ENCODE measurements around the gene ENPEP.
"Not testable (repeated sequence)": the region's sequence is repeated elsewhere in the genome, so short reads cannot be mapped to it uniquely, and the experiment has no call there.

The ENPEP gene

GRCh38 chr4:110485452-110485851 is 9.5 kb downstream of the ENPEP start:
- H3K4me1 ChIP-seq (ENCODE audit: control insufficient read depth, insufficient read depth, low read length) = peaks cover 2% of the 10 kb centered on the region
- no peak overlapping the region for H3K9ac ChIP-seq (ENCODE audit: low read length in 2 of 2)
- no peaks in the 10 kb centered on the region for H3K36me3 ChIP-seq (ENCODE audit: control insufficient read depth in 2 of 2, insufficient read depth in 2 of 2, low read length in 2 of 2)
- no peak overlapping the region for H3K27ac ChIP-seq (ENCODE audit: low read length)
- no peak overlapping the region for H3K4me3 ChIP-seq (ENCODE audit: low read length in 2 of 2)
- no peaks in the 10 kb centered on the region for H3K27me3 ChIP-seq (ENCODE audit: control insufficient read depth in 1 of 2, insufficient read depth in 2 of 2, low read length in 2 of 2)
- no peaks in the 10 kb centered on the region for H3K9me3 ChIP-seq (ENCODE audit: control insufficient read depth in 2 of 2, low read length in 2 of 2)

- Histone ChIP-seq H3K27me3 (ENCODE audit: control insufficient read depth in 1 of 2, insufficient read depth in 2 of 2, low read length in 2 of 2) (no peaks in the 10 kb centered on the region), H3K9ac (ENCODE audit: low read length in 2 of 2) (no peak overlapping the region), H3K9me3 (ENCODE audit: control insufficient read depth in 2 of 2, low read length in 2 of 2) (no peaks in the 10 kb centered on the region), H3K4me3 (ENCODE audit: low read length in 2 of 2) (no peak overlapping the region), H3K27ac (ENCODE audit: low read length) (no peak overlapping the region), H3K36me3 (ENCODE audit: control insufficient read depth in 2 of 2, insufficient read depth in 2 of 2, low read length in 2 of 2) (no peaks in the 10 kb centered on the region), H3K4me1 (ENCODE audit: control insufficient read depth, insufficient read depth, low read length) (peaks cover 2% of the 10 kb centered on the region)
Observed at GRCh38 chr4:110486256-110486655, 10.3 kb downstream of the ENPEP start.

GRCh38 chr4:110486850-110487249 is 10.9 kb downstream of the ENPEP start:
- not testable (repeated sequence) for H3K27me3 ChIP-seq (ENCODE audit: control insufficient read depth in 1 of 2, insufficient read depth in 2 of 2, low read length in 2 of 2); H3K36me3 ChIP-seq (ENCODE audit: control insufficient read depth in 2 of 2, insufficient read depth in 2 of 2, low read length in 2 of 2); H3K4me3 ChIP-seq (ENCODE audit: low read length in 2 of 2); H3K9ac ChIP-seq (ENCODE audit: low read length in 2 of 2); H3K4me1 ChIP-seq (ENCODE audit: control insufficient read depth, insufficient read depth, low read length); H3K27ac ChIP-seq (ENCODE audit: low read length); H3K9me3 ChIP-seq (ENCODE audit: control insufficient read depth in 2 of 2, low read length in 2 of 2)

- H3K9ac ChIP-seq (ENCODE audit: low read length in 2 of 2) = no peak overlapping the region
Observed at GRCh38 chr4:110487873-110488272, 11.9 kb downstream of the ENPEP start.

GRCh38 chr4:110489901-110490508 is 14.1 kb downstream of the ENPEP start:
- Histone ChIP-seq H3K9ac (ENCODE audit: low read length in 2 of 2) (no peak overlapping the region), H3K27me3 (ENCODE audit: control insufficient read depth in 1 of 2, insufficient read depth in 2 of 2, low read length in 2 of 2) (no peaks in the 10 kb centered on the region), H3K36me3 (ENCODE audit: control insufficient read depth in 2 of 2, insufficient read depth in 2 of 2, low read length in 2 of 2) (no peaks in the 10 kb centered on the region), H3K4me3 (ENCODE audit: low read length in 2 of 2) (no peak overlapping the region), H3K9me3 (ENCODE audit: control insufficient read depth in 2 of 2, low read length in 2 of 2) (no peaks in the 10 kb centered on the region), H3K4me1 (ENCODE audit: control insufficient read depth, insufficient read depth, low read length) (peaks cover 2% of the 10 kb centered on the region), H3K27ac (ENCODE audit: low read length) (no peak overlapping the region)

More at GRCh38 chr4:110487873-110488272, 11.9 kb downstream of the ENPEP start:
- Histone ChIP-seq H3K4me1 (ENCODE audit: control insufficient read depth, insufficient read depth, low read length) (peaks cover 2% of the 10 kb centered on the region), H3K9me3 (ENCODE audit: control insufficient read depth in 2 of 2, low read length in 2 of 2) (no peaks in the 10 kb centered on the region), H3K27me3 (ENCODE audit: control insufficient read depth in 1 of 2, insufficient read depth in 2 of 2, low read length in 2 of 2) (no peaks in the 10 kb centered on the region), H3K36me3 (ENCODE audit: control insufficient read depth in 2 of 2, insufficient read depth in 2 of 2, low read length in 2 of 2) (no peaks in the 10 kb centered on the region), H3K27ac (ENCODE audit: low read length) (no peak overlapping the region), H3K4me3 (ENCODE audit: low read length in 2 of 2) (no peak overlapping the region)

- Histone ChIP-seq H3K9ac (ENCODE audit: low read length in 2 of 2) (no peak overlapping the region), H3K9me3 (ENCODE audit: control insufficient read depth in 2 of 2, low read length in 2 of 2) (no peaks in the 10 kb centered on the region), H3K4me3 (ENCODE audit: low read length in 2 of 2) (no peak overlapping the region), H3K27ac (ENCODE audit: low read length) (no peak overlapping the region), H3K27me3 (ENCODE audit: control insufficient read depth in 1 of 2, insufficient read depth in 2 of 2, low read length in 2 of 2) (no peaks in the 10 kb centered on the region), H3K36me3 (ENCODE audit: control insufficient read depth in 2 of 2, insufficient read depth in 2 of 2, low read length in 2 of 2) (no peaks in the 10 kb centered on the region), H3K4me1 (ENCODE audit: control insufficient read depth, insufficient read depth, low read length) (no peaks in the 10 kb centered on the region)
Observed at GRCh38 chr4:110492522-110492921, 16.6 kb downstream of the ENPEP start.

- no peak overlapping the region for H3K9ac ChIP-seq (ENCODE audit: low read length in 2 of 2)
- no peak overlapping the region for H3K4me3 ChIP-seq (ENCODE audit: low read length in 2 of 2)
- no peaks in the 10 kb centered on the region for H3K27me3 ChIP-seq (ENCODE audit: control insufficient read depth in 1 of 2, insufficient read depth in 2 of 2, low read length in 2 of 2)
- H3K4me1 ChIP-seq (ENCODE audit: control insufficient read depth, insufficient read depth, low read length) = no peaks in the 10 kb centered on the region
- H3K27ac ChIP-seq (ENCODE audit: low read length) = no peak overlapping the region
- no peaks in the 10 kb centered on the region for H3K36me3 ChIP-seq (ENCODE audit: control insufficient read depth in 2 of 2, insufficient read depth in 2 of 2, low read length in 2 of 2)
- no peaks in the 10 kb centered on the region for H3K9me3 ChIP-seq (ENCODE audit: control insufficient read depth in 2 of 2, low read length in 2 of 2)
Observed at GRCh38 chr4:110493520-110493919, 17.6 kb downstream of the ENPEP start.

- Histone ChIP-seq H3K27ac (ENCODE audit: low read length) (no peak overlapping the region), H3K9me3 (ENCODE audit: control insufficient read depth in 2 of 2, low read length in 2 of 2) (no peaks in the 10 kb centered on the region), H3K4me3 (ENCODE audit: low read length in 2 of 2) (no peak overlapping the region), H3K4me1 (ENCODE audit: control insufficient read depth, insufficient read depth, low read length) (no peaks in the 10 kb centered on the region), H3K27me3 (ENCODE audit: control insufficient read depth in 1 of 2, insufficient read depth in 2 of 2, low read length in 2 of 2) (no peaks in the 10 kb centered on the region), H3K9ac (ENCODE audit: low read length in 2 of 2) (no peak overlapping the region), H3K36me3 (ENCODE audit: control insufficient read depth in 2 of 2, insufficient read depth in 2 of 2, low read length in 2 of 2) (no peaks in the 10 kb centered on the region)
Observed at GRCh38 chr4:110498420-110498819, 22.5 kb downstream of the ENPEP start.

GRCh38 chr4:110499126-110499525 is 23.2 kb downstream of the ENPEP start:
- no peak overlapping the region for H3K4me3 ChIP-seq (ENCODE audit: low read length in 2 of 2)

GRCh38 chr4:110501826-110502225 is 25.9 kb downstream of the ENPEP start:
- Histone ChIP-seq H3K4me3 (ENCODE audit: low read length in 2 of 2) (no peak overlapping the region), H3K36me3 (ENCODE audit: control insufficient read depth in 2 of 2, insufficient read depth in 2 of 2, low read length in 2 of 2) (no peaks in the 10 kb centered on the region), H3K27ac (ENCODE audit: low read length) (no peak overlapping the region), H3K27me3 (ENCODE audit: control insufficient read depth in 1 of 2, insufficient read depth in 2 of 2, low read length in 2 of 2) (no peaks in the 10 kb centered on the region), H3K9me3 (ENCODE audit: control insufficient read depth in 2 of 2, low read length in 2 of 2) (no peaks in the 10 kb centered on the region), H3K9ac (ENCODE audit: low read length in 2 of 2) (no peak overlapping the region), H3K4me1 (ENCODE audit: control insufficient read depth, insufficient read depth, low read length) (no peaks in the 10 kb centered on the region)

More at GRCh38 chr4:110499126-110499525, 23.2 kb downstream of the ENPEP start:
- Histone ChIP-seq H3K36me3 (ENCODE audit: control insufficient read depth in 2 of 2, insufficient read depth in 2 of 2, low read length in 2 of 2) (no peaks in the 10 kb centered on the region), H3K27me3 (ENCODE audit: control insufficient read depth in 1 of 2, insufficient read depth in 2 of 2, low read length in 2 of 2) (no peaks in the 10 kb centered on the region), H3K4me1 (ENCODE audit: control insufficient read depth, insufficient read depth, low read length) (no peaks in the 10 kb centered on the region), H3K9me3 (ENCODE audit: control insufficient read depth in 2 of 2, low read length in 2 of 2) (no peaks in the 10 kb centered on the region), H3K27ac (ENCODE audit: low read length) (no peak overlapping the region), H3K9ac (ENCODE audit: low read length in 2 of 2) (no peak overlapping the region)

- no peak overlapping the region for H3K9ac ChIP-seq (ENCODE audit: low read length in 2 of 2)
Observed at GRCh38 chr4:110503270-110504083, 27.5 kb downstream of the ENPEP start.

More at GRCh38 chr4:110503270-110504083, 27.5 kb downstream of the ENPEP start:
- Histone ChIP-seq H3K27me3 (ENCODE audit: control insufficient read depth in 1 of 2, insufficient read depth in 2 of 2, low read length in 2 of 2) (no peaks in the 10 kb centered on the region), H3K27ac (ENCODE audit: low read length) (no peak overlapping the region), H3K9me3 (ENCODE audit: control insufficient read depth in 2 of 2, low read length in 2 of 2) (no peaks in the 10 kb centered on the region), H3K4me1 (ENCODE audit: control insufficient read depth, insufficient read depth, low read length) (no peaks in the 10 kb centered on the region), H3K4me3 (ENCODE audit: low read length in 2 of 2) (no peak overlapping the region), H3K36me3 (ENCODE audit: control insufficient read depth in 2 of 2, insufficient read depth in 2 of 2, low read length in 2 of 2) (no peaks in the 10 kb centered on the region)

Measured in stomach smooth muscle (tissue), 2 donors.